HepG2 (cell line): Measurements from ENCODE around the gene RBCK1.

Source experiments
- FOXC1 ChIP-seq: sonication (generic); formaldehyde crosslinking; IDR thresholded peaks from 2 replicates; pipeline ENCODE4 v1.8.0; 2022; ENCODE audit warnings: mild to moderate bottlenecking, missing genetic modification reagents, borderline replicate concordance
- TP53 ChIP-seq: sonication (generic); formaldehyde crosslinking; conservative IDR thresholded peaks from 2 replicates; pipeline ENCODE4 v1.4.0; 2020; ENCODE audit warnings: missing genetic modification reagents
- ZZZ3 ChIP-seq: sonication (generic); formaldehyde crosslinking; IDR thresholded peaks from 2 replicates; pipeline ENCODE4 v1.4.0; 2020; ENCODE audit warnings: missing genetic modification reagents, mild to moderate bottlenecking, borderline replicate concordance
- TF ChIP-seq, protein P1 (sequence below): sonication (generic); formaldehyde crosslinking; IDR thresholded peaks from 2 replicates; pipeline ENCODE4 v1.8.1; 2023; ENCODE audit warnings: mild to moderate bottlenecking, inconsistent platforms, moderate library complexity, missing genetic modification reagents, borderline replicate concordance

GRCh38 chr20:367486-367887, 40.6 kb upstream of the RBCK1 start:
- no peak for TF ChIP-seq ZZZ3 (CRISPR knock-in tag)
- TF ChIP-seq FOXC1 (CRISPR knock-in tag), result no peak
- TF ChIP-seq, protein P1, sequence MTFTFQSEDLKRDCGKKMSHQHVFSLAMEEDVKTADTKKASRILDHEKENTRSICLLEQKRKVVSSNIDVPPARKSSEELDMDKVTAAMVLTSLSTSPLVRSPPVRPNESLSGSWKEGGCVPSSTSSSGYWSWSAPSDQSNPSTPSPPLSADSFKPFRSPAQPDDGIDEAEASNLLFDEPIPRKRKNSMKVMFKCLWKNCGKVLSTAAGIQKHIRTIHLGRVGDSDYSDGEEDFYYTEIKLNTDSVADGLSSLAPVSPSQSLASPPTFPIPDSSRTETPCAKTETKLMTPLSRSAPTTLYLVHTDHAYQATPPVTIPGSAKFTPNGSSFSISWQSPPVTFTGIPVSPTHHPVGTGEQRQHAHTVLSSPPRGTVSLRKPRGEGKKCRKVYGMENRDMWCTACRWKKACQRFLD (CRISPR knock-in tag), result no peak
- TF ChIP-seq TP53 (CRISPR knock-in tag), result no peak
